Glomerular endothelial cell (primary cell): ENCODE data around the gene TCF7L2. TPM values are rescaled to one million over a fixed set of nuclear protein-coding genes. Genes with fewer than 3 reads are reported as not detected.

ENCODE experiments used
- DNase-seq: peaks from one replicate; pipeline ENCODE4 v3.0.0-alpha.2; 2011; ENCODE audit warnings: low read depth, low spot score; ENCODE audit errors: extremely low read depth
- total RNA-seq: library from RNA; depleted of rRNA; stranded (reverse); fragments of >200 nt; gene quantifications from 2 replicates; pipeline ENCODE4 v1.2.3, GENCODE V29; 2015

Gene TCF7L2
- total RNA-seq, 1 donor from 2014 or later: 15.5 TPM

GRCh38 chr10:113041841-113042750, 92.0 kb downstream of the TCF7L2 start:
- no peak for DNase-seq

- DNase-seq: no peak
Observed at GRCh38 chr10:113042868-113043267, 92.8 kb downstream of the TCF7L2 start.

- no peak for DNase-seq
Observed at GRCh38 chr10:113044016-113044755, 94.1 kb downstream of the TCF7L2 start.

- DNase-seq: no peak
Observed at GRCh38 chr10:113045147-113046055, 95.4 kb downstream of the TCF7L2 start.

GRCh38 chr10:113047151-113047550, 97.1 kb downstream of the TCF7L2 start:
- no peak for DNase-seq

- DNase-seq: no peak
Observed at GRCh38 chr10:113047605-113047962, 97.5 kb downstream of the TCF7L2 start.

GRCh38 chr10:113047963-113048781, 98.1 kb downstream of the TCF7L2 start:
- DNase-seq: no peak

GRCh38 chr10:113049881-113050280, 99.8 kb downstream of the TCF7L2 start:
- DNase-seq: no peak

GRCh38 chr10:113052076-113052830, 102.2 kb downstream of the TCF7L2 start:
- no peak for DNase-seq

- no peak for DNase-seq
Observed at GRCh38 chr10:113053091-113053490, 103.0 kb downstream of the TCF7L2 start.

GRCh38 chr10:113053881-113054280, 103.8 kb downstream of the TCF7L2 start:
- DNase-seq: no peak

GRCh38 chr10:113055458-113055857, 105.4 kb downstream of the TCF7L2 start:
- no peak for DNase-seq

GRCh38 chr10:113056030-113056429, 106.0 kb downstream of the TCF7L2 start:
- DNase-seq: no peak

- no peak for DNase-seq
Observed at GRCh38 chr10:113056441-113057021, 106.5 kb downstream of the TCF7L2 start.

GRCh38 chr10:113057948-113058522, 108.0 kb downstream of the TCF7L2 start:
- DNase-seq: no peak

GRCh38 chr10:113058523-113059370, 108.7 kb downstream of the TCF7L2 start:
- no peak for DNase-seq

GRCh38 chr10:113059371-113059780, 109.3 kb downstream of the TCF7L2 start:
- no peak for DNase-seq
